Esophagus (tissue), 2 donors: ENCODE results near the gene CARD9. TPM values are rescaled to one million over a fixed set of nuclear protein-coding genes. Genes with fewer than 3 reads are reported as not detected.
"Not testable (repeated sequence)": the region's sequence is repeated elsewhere in the genome, so short reads cannot be mapped to it uniquely, and the experiment has no call there.

Source experiments
- H3K27ac ChIP-seq, 2 donors: one replicate each; pipeline ENCODE4 v1.5.1; 2013; ENCODE audit warnings: low read depth in 2 of 2, mild to moderate bottlenecking in 2 of 2, inconsistent platforms in 1 of 2, low read length in 1 of 2, moderate library complexity in 1 of 2
- H3K27me3 ChIP-seq, 2 donors: one replicate each; pipeline ENCODE4 v1.6.1; 2013; ENCODE audit warnings: low read length in 2 of 2, control low read depth in 1 of 2, mild to moderate bottlenecking in 1 of 2; ENCODE audit not compliant: insufficient read depth in 2 of 2, control insufficient read depth in 1 of 2
- H3K36me3 ChIP-seq, 2 donors: one replicate each; pipeline ENCODE4 v1.6.1; 2013; ENCODE audit warnings: low read length in 1 of 2; ENCODE audit not compliant: control insufficient read depth in 2 of 2, insufficient read depth in 2 of 2
- H3K4me1 ChIP-seq, 2 donors: one replicate each; pipeline ENCODE4 v1.6.1; 2013; ENCODE audit warnings: low read length in 1 of 2; ENCODE audit not compliant: control insufficient read depth in 2 of 2, insufficient read depth in 2 of 2
- H3K4me3 ChIP-seq, 2 donors: one replicate each; pipeline ENCODE4 v1.5.1; 2013; ENCODE audit warnings: low read length in 2 of 2, mild to moderate bottlenecking in 2 of 2, low read depth in 1 of 2, moderate library complexity in 1 of 2
- H3K9me3 ChIP-seq, 2 donors: one replicate each; pipeline ENCODE4 v1.6.1; 2013; ENCODE audit warnings: mild to moderate bottlenecking in 2 of 2, low read depth in 1 of 2, low read length in 1 of 2, moderate library complexity in 1 of 2; ENCODE audit not compliant: control insufficient read depth in 2 of 2, insufficient read depth in 1 of 2
- WGBS, 2 donors: extraction: QIAGEN DNeasy Blood & Tissue Kit; methylation state at CpG; one replicate each; pipeline ENCODE4 v1.1.7; 2013; 5-methylcytosine and 5-hydroxymethylcytosine counted together
- polyA plus RNA-seq, 2 donors: library from polyadenylated mRNA; stranded (reverse); fragments of 200-250 nt; gene quantifications; one replicate each; pipeline ENCODE4 v1.2.3, GENCODE V29; 2013
- donor health status: healthy with polysubstance abuse.
- donor health status: Bipolar disorder and iron deficiency.

The CARD9 gene
- polyA plus RNA-seq, 2 donors: 1.1 to 1.8 TPM

DNA sequence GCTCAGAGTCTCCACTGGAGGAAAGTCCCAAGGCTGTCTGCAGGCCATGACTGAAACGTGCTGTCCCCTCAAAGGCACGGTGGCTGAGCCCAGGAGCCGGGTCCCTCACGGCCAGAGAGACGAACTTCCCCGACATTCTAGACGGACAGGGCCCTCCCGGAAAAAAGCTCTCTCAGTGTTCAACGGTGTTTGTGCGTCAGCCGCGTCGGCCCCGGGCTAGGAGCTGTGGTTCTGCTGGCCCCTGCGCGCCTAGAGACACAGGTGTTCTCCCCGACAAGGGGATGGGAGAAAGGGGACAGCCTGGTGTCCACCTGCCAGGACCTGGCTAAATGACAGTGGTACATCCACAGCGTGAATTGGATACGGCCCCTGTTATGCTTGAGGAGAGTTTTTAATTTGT, 51.9 kb downstream of the CARD9 start:
- Histone ChIP-seq H3K4me3 (no peak overlapping the region), H3K9me3 (peaks cover 4 to 8% of the 10 kb centered on the region in 2 donors), H3K4me1 (peaks cover 0 to 24% of the 10 kb centered on the region in 2 donors), H3K27me3 (no peaks in the 10 kb centered on the region), H3K36me3 (no peaks in the 10 kb centered on the region), H3K27ac (no peak overlapping the region)
- 86 to 87% methylated on average over 19 of the region's 19 CpGs for WGBS, 2 donors

DNA sequence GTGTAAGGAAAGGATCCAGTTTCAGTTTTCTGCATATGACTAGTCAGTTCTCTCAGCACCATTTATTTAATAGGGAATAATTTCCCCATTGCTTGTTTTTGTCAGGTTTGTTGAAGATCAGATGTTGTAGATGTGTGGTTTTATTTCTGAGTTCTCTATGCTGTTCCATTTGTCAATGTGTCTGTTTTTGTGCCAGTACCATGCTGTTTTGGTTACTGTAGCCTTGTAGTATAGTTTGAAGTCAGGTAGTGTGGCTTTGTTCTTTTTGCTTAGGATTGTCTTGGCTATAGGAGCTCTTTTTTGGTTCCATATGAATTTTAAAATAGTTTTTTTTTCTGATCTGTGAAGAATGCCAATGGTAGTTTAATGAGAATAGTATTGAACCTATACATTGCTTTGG, 52.5 kb downstream of the CARD9 start:
- H3K9me3 ChIP-seq: peaks cover 4 to 13% of the 10 kb centered on the region in 2 donors
- H3K4me1 ChIP-seq: peaks cover 0 to 23% of the 10 kb centered on the region in 2 donors
- not testable (repeated sequence) for H3K4me3 ChIP-seq, H3K27ac ChIP-seq, H3K36me3 ChIP-seq, H3K27me3 ChIP-seq

DNA sequence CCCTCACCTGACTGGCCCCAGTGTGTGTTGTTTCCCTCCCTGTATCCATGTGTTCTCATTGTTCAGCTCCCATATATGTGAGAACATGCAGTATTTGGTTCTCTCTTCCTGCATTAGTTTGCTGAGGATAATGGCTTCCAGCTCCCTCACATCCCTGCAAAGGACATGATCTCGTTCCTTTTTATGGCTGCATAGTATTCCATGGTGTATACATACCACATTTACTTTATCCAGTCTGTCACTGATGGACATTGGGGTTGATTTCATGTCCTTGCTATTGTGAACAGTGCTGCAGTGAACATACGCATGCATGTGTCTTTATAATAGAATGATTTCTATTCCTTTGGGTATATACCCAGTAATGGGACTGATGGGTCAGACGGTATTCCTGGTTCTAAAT, 53.5 kb downstream of the CARD9 start:
- H3K27me3 ChIP-seq, H3K36me3 ChIP-seq, H3K27ac ChIP-seq, H3K4me3 ChIP-seq: not testable (repeated sequence)
- H3K9me3 ChIP-seq: peaks cover 7 to 19% of the 10 kb centered on the region in 2 donors
- peaks cover 0 to 20% of the 10 kb centered on the region in 2 donors for H3K4me1 ChIP-seq
- 93 to 95% methylated on average over 3 of the region's 3 CpGs for WGBS, 2 donors

- Histone ChIP-seq H3K9me3 (peaks cover 7 to 21% of the 10 kb centered on the region in 2 donors), H3K4me1 (peaks cover 0 to 20% of the 10 kb centered on the region in 2 donors)
- H3K4me3 ChIP-seq, H3K36me3 ChIP-seq, H3K27ac ChIP-seq, H3K27me3 ChIP-seq: not testable (repeated sequence)
- 95% methylated on average over 13 to 14 of the region's 14 CpGs for WGBS, 2 donors
These were observed 54.2 kb downstream of the CARD9 start for GRCh38 chr9:136319244-136319643.

DNA sequence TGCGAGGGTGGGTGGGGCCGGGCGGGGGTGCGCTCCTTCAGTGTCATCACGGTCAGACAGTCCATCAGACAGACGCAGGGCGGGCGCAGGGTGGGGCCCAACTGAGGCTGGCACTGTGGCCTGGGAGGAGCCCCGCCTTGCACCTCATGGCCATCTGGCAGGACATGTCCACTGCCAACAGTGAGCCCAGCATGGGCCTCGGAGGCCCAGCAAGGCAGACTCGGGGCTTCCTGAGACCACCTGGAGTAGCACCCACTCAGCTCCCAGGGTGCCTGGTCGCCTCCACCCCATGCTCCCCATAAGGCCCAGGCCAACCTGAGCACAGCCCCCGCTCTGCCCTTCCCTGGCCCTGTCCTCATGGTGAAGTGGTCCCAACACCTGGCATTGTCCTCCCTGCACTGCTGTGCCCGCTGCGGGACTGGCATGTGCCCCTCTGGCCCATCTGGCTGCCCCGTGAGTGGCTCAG, 54.7 kb downstream of the CARD9 start:
- Histone ChIP-seq H3K4me3 (no peak overlapping the region), H3K27ac (no peak overlapping the region), H3K4me1 (peaks cover 0 to 20% of the 10 kb centered on the region in 2 donors), H3K9me3 (peaks cover 7 to 21% of the 10 kb centered on the region in 2 donors), H3K36me3 (no peaks in the 10 kb centered on the region), H3K27me3 (no peaks in the 10 kb centered on the region)
- WGBS, 2 donors: 86 to 89% methylated on average over 16 of the region's 16 CpGs

- Histone ChIP-seq H3K9me3 (peaks cover 7 to 20% of the 10 kb centered on the region in 2 donors), H3K27me3 (no peaks in the 10 kb centered on the region), H3K27ac (no peak overlapping the region), H3K4me1 (peaks cover 0 to 15% of the 10 kb centered on the region in 2 donors), H3K4me3 (no peak overlapping the region), H3K36me3 (no peaks in the 10 kb centered on the region)
- 77 to 78% methylated on average over 21 of the region's 21 CpGs for WGBS, 2 donors
These were observed 55.2 kb downstream of the CARD9 start for GRCh38 chr9:136318111-136318775.

- Histone ChIP-seq H3K27me3 (no peaks in the 10 kb centered on the region), H3K4me1 (peaks cover 0 to 10% of the 10 kb centered on the region in 2 donors), H3K27ac (no peak overlapping the region), H3K36me3 (no peaks in the 10 kb centered on the region), H3K4me3 (no peak overlapping the region), H3K9me3 (peaks cover 7 to 19% of the 10 kb centered on the region in 2 donors)
- 73 to 84% methylated on average over 16 of the region's 16 CpGs for WGBS, 2 donors
These were observed 55.8 kb downstream of the CARD9 start for GRCh38 chr9:136317695-136318094.

DNA sequence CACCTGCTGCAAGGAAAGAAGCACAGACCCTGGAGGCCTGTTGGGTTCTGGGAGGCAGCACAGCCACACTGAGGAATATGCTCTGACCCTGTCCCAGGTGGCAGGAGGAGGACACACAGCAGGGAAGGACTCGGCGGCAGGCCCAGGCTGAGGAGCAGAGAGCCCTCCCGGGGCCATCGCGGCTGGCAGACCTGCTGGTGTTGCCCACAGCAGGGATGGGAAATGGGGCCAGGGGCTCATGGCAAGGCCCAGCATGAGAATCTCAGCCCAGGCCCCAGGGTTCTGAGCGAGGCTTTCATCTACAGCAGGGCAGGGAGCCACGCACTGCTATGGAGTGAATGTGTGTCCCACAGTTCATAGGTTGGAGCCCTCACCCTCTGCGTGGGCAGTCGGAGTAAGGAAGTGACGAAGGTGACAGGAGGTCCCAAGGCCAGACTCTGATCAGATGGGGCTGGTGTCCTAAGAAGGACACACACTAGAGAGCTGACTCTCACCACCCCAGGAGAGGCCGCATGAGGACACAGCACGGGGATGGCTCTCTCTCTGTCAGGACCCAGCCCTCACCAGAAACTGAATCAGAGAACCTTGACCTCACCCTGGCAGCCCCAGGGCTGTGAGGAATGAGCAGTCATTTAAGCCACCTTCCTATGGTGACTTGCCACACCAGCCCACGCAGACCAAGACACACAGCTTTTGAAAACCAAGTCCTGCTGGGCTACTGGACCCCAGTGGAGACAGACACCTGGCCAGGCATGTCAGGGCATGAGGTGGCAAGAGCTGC, 56.4 kb downstream of the CARD9 start:
- 86 to 89% methylated on average over 13 of the region's 13 CpGs for WGBS, 2 donors
- no peaks in the 10 kb centered on the region for H3K27me3 ChIP-seq
- no peaks in the 10 kb centered on the region for H3K36me3 ChIP-seq
- H3K9me3 ChIP-seq: peaks cover 7 to 19% of the 10 kb centered on the region in 2 donors
- no peak overlapping the region for H3K27ac ChIP-seq
- H3K4me1 ChIP-seq: peaks cover 0 to 10% of the 10 kb centered on the region in 2 donors
- H3K4me3 ChIP-seq: no peak overlapping the region

DNA sequence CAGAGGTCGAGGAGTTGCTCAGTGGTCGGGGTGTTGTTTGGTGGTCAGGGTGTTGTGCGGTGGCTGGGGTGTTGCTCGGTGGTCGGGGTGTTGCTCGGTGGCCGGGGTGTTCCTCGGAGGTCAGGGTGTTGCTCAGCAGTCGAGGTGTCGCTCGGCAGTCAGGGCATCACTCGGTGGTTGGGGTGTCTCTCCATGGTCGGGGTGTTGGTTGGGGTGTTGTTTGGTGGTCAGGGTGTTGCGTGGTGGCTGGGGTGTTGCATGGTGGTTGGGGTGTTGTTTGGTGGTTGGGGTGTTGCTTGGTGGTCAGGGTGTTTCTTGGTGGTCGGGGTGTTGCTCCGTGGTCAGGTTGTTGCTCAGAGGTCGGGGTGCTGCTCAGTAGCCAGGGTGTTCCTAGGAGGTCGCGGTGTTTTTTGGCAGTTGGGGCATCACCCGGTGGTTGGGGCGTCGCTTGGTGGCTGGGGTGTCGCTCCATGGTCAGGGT, 57.2 kb downstream of the CARD9 start:
- Histone ChIP-seq H3K4me3 (no peak overlapping the region), H3K27ac (no peak overlapping the region), H3K36me3 (no peaks in the 10 kb centered on the region), H3K4me1 (peaks cover 0 to 10% of the 10 kb centered on the region in 2 donors), H3K27me3 (no peaks in the 10 kb centered on the region), H3K9me3 (peaks cover 4 to 16% of the 10 kb centered on the region in 2 donors)
- 88 to 90% methylated on average over 22 to 23 of the region's 23 CpGs for WGBS, 2 donors
